Neuronal stem cell (in vitro differentiated cells): ENCODE data around the gene TPCN2.
A peak's percentile ranks its signal among the peaks of the same experiment; 100 is the strongest.

ENCODE experiments used
- DNase-seq: peaks from one replicate; pipeline ENCODE4 v3.0.0-alpha.2; 2013; ENCODE audit warnings: low spot score
- H2AFZ ChIP-seq: one replicate; pipeline ENCODE4 v1.6.1; 2013; ENCODE audit warnings: mild to moderate bottlenecking, low read length, inconsistent platforms
- H2AK5ac ChIP-seq: 2 replicates; pipeline ENCODE4 v1.6.1; 2013; ENCODE audit warnings: low read depth, mild to moderate bottlenecking, inconsistent platforms, low read length, moderate library complexity, mixed read lengths
- H2BK120ac ChIP-seq: 2 replicates; pipeline ENCODE4 v1.6.1; 2013; ENCODE audit warnings: low read depth, mild to moderate bottlenecking, inconsistent platforms, low read length, moderate library complexity, mixed read lengths
- H2BK12ac ChIP-seq: one replicate; pipeline ENCODE4 v1.6.1; 2013; ENCODE audit warnings: low read length, inconsistent platforms
- H2BK15ac ChIP-seq: 2 replicates; pipeline ENCODE4 v1.6.1; 2013; ENCODE audit warnings: mild to moderate bottlenecking, low read length, inconsistent platforms, mixed read lengths
- H2BK5ac ChIP-seq: one replicate; pipeline ENCODE4 v1.6.1; 2013; ENCODE audit warnings: inconsistent platforms, mild to moderate bottlenecking, low read length, moderate library complexity
- H3K14ac ChIP-seq: one replicate; pipeline ENCODE4 v1.6.1; 2013; ENCODE audit warnings: low read length, inconsistent platforms
- H3K18ac ChIP-seq: 2 replicates; pipeline ENCODE4 v1.6.1; 2013; ENCODE audit warnings: low read length, inconsistent platforms
- H3K23ac ChIP-seq: 2 replicates; pipeline ENCODE4 v1.6.1; 2013; ENCODE audit warnings: low read depth, mild to moderate bottlenecking, mixed read lengths, low read length, inconsistent platforms; ENCODE audit not compliant: poor library complexity
- H3K27ac ChIP-seq: replicated peaks from 3 replicates; pipeline ENCODE4 v1.5.1; 2013; ENCODE audit warnings: low read length, inconsistent platforms
- H3K27me3 ChIP-seq, 3 experiments: 2 replicates each; pipeline ENCODE4 v1.6.1; 2013; ENCODE audit warnings: low read length in 3 of 3, mild to moderate bottlenecking in 2 of 3, inconsistent platforms in 1 of 3, low read depth in 1 of 3, mixed read lengths in 1 of 3, moderate library complexity in 1 of 3; ENCODE audit not compliant: control insufficient read depth in 3 of 3, insufficient read depth in 3 of 3
- H3K36me3 ChIP-seq, 2 donors: replicated peaks in 1 of 2; 2 replicates each; pipeline ENCODE4 v1.6.1; 2013; ENCODE audit warnings: low read length in 2 of 2; ENCODE audit not compliant: control insufficient read depth in 2 of 2, insufficient read depth in 2 of 2
- H3K4ac ChIP-seq: 2 replicates; pipeline ENCODE4 v1.6.1; 2013; ENCODE audit warnings: inconsistent platforms, mild to moderate bottlenecking, low read length, moderate library complexity
- H3K4me1 ChIP-seq, 2 donors: 1 replicate in 1 of 2; 2 replicates in 1 of 2; pipeline ENCODE4 v1.6.1; 2013; ENCODE audit warnings: low read length in 2 of 2, low read depth in 1 of 2; ENCODE audit not compliant: control insufficient read depth in 2 of 2, insufficient read depth in 1 of 2
- H3K4me2 ChIP-seq: one replicate; pipeline ENCODE4 v1.6.1; 2013; ENCODE audit warnings: mild to moderate bottlenecking, low read length, inconsistent platforms; ENCODE audit not compliant: insufficient read depth, poor library complexity, severe bottlenecking
- H3K4me3 ChIP-seq, 2 donors: 2 replicates each; pipeline ENCODE4 v1.5.1; 2013; ENCODE audit warnings: low read length in 2 of 2, mild to moderate bottlenecking in 2 of 2, inconsistent platforms in 1 of 2, moderate library complexity in 1 of 2
- H3K79me1 ChIP-seq: one replicate; pipeline ENCODE4 v1.6.1; 2013; ENCODE audit warnings: low read depth, mild to moderate bottlenecking, inconsistent platforms, low read length, moderate library complexity
- H3K9ac ChIP-seq: one replicate; pipeline ENCODE4 v1.6.1; 2013; ENCODE audit warnings: mild to moderate bottlenecking, low read depth, low read length, inconsistent platforms; ENCODE audit not compliant: poor library complexity
- H3K9me3 ChIP-seq, 2 donors: replicated peaks in 1 of 2; 2 replicates each; pipeline versions ENCODE3 to v1.6.1; 2013; ENCODE audit warnings: low read length in 2 of 2, mild to moderate bottlenecking in 2 of 2, inconsistent platforms in 1 of 2, low read depth in 1 of 2, mixed read lengths in 1 of 2, moderate library complexity in 1 of 2; ENCODE audit not compliant: control insufficient read depth in 2 of 2, insufficient read depth in 1 of 2
- H4K8ac ChIP-seq: one replicate; pipeline ENCODE4 v1.6.1; 2013; ENCODE audit warnings: low read depth, mild to moderate bottlenecking, inconsistent platforms, low read length, moderate library complexity
- H4K91ac ChIP-seq: one replicate; pipeline ENCODE4 v1.6.1; 2013; ENCODE audit warnings: low read length, low read depth, mild to moderate bottlenecking, inconsistent platforms; ENCODE audit not compliant: poor library complexity
- WGBS, 2 donors: extraction: QIAGEN DNeasy Blood & Tissue Kit; methylation state at CpG; one replicate each; pipeline ENCODE4 v1.1.7; 2013; ENCODE audit warnings: missing lambda C conversion rate in 2 of 2, mixed read lengths in 1 of 2; ENCODE audit not compliant: insufficient read length in 2 of 2, insufficient replicate concordance in 1 of 2; ENCODE audit errors: extremely low coverage in 2 of 2; 5-methylcytosine and 5-hydroxymethylcytosine counted together

TPCN2 gene

DNA sequence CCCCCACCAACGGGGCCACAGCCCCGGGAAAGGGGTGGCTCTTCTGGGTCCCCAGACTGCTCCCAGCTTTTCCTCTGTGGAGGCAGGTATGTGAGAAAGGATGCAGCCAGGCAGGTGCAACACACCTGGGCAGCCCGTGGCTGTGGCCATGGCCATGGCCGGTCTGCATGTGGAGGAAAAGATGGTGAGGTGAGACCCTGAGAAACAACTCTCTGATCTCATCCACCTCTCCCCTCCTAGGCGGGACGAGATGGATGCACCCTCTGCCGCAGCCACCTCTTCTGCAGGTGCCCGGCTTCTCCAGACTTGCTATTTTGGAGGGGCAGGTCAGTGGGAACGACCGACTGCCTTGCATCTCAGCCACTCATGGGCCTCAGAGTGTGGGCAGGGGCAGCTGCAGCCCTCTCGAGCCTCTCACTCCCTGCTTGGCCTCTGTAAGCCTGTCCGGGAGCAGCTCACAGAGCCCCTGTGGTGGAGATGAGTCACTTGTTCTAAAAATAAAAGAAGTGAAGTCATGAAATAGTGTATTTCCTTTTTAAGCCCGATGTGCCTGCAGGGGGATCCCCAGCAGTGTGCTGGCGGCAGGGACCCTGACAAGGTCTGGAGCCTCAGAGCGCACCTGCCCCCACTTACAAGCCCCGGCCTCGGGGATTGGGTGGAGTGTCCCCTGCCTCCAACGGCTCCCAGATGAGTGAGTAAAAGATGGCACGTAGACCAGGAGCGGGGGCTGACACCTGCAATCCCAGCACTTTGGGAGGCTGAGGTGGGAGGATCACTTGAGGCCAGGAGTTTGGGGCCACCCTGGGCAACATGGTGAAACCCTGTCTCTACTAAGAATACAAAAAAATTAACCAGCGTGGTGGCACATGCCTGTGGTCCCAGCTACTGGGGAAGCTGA, 117.7 kb downstream of the TPCN2 start:
- Histone ChIP-seq H3K79me1 (no peaks in the 10 kb centered on the region), H4K8ac (no peak overlapping the region), H3K36me3 (no peaks in the 10 kb centered on the region), H4K91ac (no peak overlapping the region), H2BK15ac (peak overlapping the region; percentile 1), H2BK120ac (peak overlapping the region; percentile 36), H3K23ac (peak overlapping the region; percentile 63), H3K27me3 (peaks cover 0 to 3% (median 0%) of the 10 kb centered on the region in 3 experiments), H2BK5ac (no peak overlapping the region), H3K4ac (no peak overlapping the region), H3K14ac (no peak overlapping the region), H2AK5ac (peak overlapping the region; percentile 96), H3K4me3 (no peak overlapping the region), H3K18ac (peak overlapping the region; percentile 61), H3K27ac (no peak overlapping the region), H3K9ac (no peak overlapping the region), H2BK12ac (no peak overlapping the region), H2AFZ (peak overlapping the region; percentile 19), H3K9me3 (peaks cover 4 to 8% of the 10 kb centered on the region in 2 donors), H3K4me2 (no peak overlapping the region), H3K4me1 (peaks cover 0 to 4% of the 10 kb centered on the region in 2 donors)
- no peak for DNase-seq
- WGBS, 2 donors, result no CpG with 5 or more reads among the region's 21 CpGs

DNA sequence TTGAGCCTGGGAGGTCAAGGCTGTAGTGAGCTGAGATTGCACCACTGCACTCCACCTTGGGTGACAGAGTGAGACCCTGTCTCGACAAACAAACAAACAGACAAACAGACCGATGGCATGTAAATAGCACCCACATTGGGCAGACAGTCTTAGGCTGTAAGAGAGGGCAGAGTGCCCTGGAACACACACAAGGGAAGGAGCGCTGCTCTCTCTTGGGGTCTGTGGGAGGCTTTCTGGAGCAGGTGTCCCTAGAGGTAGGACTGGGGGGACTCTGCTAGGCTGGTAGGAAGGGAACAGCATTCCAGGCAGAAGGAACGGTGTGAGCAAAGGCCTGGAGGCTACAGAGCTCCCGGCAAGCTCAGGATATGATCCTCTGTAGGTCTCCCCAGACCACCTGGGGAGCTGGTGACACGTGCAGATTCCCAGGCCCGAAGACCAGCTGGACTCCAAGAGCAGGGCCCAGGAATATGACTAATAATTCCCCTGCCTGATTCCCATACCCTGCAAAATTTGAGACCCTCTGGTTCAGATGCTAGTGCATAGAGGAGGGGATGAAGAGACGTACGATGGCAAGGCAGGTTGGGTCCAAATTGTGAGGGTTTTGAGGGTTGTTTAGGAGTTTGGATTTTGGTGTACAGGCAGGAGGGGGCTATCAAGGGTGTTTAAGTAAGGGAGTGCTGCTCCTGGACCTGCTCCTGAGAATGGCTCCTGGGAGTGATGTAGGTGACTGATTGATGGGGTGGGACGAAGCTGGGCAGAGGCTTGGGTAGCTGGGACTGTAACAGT, 118.6 kb downstream of the TPCN2 start:
- Histone ChIP-seq H4K91ac (no peak overlapping the region), H4K8ac (no peak overlapping the region), H3K9me3 (peaks cover 4 to 8% of the 10 kb centered on the region in 2 donors), H3K18ac (no peak overlapping the region), H2BK12ac (no peak overlapping the region), H3K36me3 (no peaks in the 10 kb centered on the region), H3K79me1 (no peaks in the 10 kb centered on the region), H2BK5ac (no peak overlapping the region), H3K27ac (no peak overlapping the region), H3K23ac (no peak overlapping the region), H3K4me2 (no peak overlapping the region), H2AK5ac (no peak overlapping the region), H3K9ac (no peak overlapping the region), H2BK15ac (no peak overlapping the region), H3K4ac (no peak overlapping the region), H3K4me1 (peaks cover 0 to 4% of the 10 kb centered on the region in 2 donors), H3K27me3 (peaks cover 0 to 3% (median 0%) of the 10 kb centered on the region in 3 experiments), H2BK120ac (no peak overlapping the region), H2AFZ (no peak overlapping the region), H3K4me3 (no peak overlapping the region), H3K14ac (no peak overlapping the region)
- WGBS, 2 donors, result 100% methylated on average over 2 of the region's 10 CpGs; no CpG with 5 or more reads in 1 of the 2 donors
- no peak for DNase-seq

DNA sequence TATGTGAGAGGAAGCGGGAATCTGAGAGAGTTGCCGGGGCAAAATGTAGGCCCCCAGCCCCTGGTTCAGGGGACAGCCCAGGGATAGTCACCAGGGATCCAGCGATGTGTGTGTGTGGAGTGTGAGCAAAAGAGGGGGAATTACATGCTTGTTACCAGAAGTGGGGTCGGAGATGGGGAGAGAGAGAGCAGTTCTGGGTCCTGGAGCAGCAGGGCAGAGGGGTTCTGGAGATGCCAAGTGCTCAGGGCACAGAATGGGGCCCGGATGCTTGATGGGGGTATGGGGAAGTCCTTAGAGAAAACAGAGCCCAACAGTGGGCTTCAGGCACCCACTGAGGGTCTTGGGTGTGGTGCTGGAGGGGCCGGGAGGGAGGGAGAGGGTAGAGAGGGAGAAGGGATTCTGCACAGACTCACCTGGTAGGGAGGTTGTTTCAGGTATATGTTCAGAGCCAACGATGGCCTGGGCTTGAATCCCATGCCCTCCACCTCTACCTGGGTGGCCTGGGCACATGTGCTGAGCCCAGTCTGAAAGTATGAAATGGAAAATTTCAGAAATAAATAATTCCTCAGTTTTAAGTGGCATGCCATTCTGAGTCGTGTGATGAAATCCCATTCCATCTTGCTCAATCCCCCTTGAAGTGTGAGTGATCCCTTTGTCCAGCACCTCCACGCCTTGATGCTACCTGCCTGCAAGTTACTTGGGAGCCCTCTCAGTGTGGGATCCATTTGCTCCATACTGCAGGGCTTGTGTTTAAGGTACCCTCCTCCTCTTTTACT, 119.4 kb downstream of the TPCN2 start:
- no CpG with 5 or more reads among the region's 9 CpGs for WGBS, 2 donors
- Histone ChIP-seq H2BK5ac (no peak overlapping the region), H3K27me3 (peaks cover 0 to 3% (median 0%) of the 10 kb centered on the region in 3 experiments), H2BK120ac (no peak overlapping the region), H3K9me3 (peaks cover 4 to 8% of the 10 kb centered on the region in 2 donors), H4K91ac (no peak overlapping the region), H2AK5ac (no peak overlapping the region), H3K27ac (no peak overlapping the region), H3K14ac (no peak overlapping the region), H3K9ac (no peak overlapping the region), H3K4me2 (no peak overlapping the region), H4K8ac (no peak overlapping the region), H3K4me3 (no peak overlapping the region), H3K18ac (no peak overlapping the region), H3K79me1 (no peaks in the 10 kb centered on the region), H3K23ac (no peak overlapping the region), H3K36me3 (no peaks in the 10 kb centered on the region), H2BK12ac (no peak overlapping the region), H3K4ac (no peak overlapping the region), H2AFZ (no peak overlapping the region), H3K4me1 (peaks cover 0 to 4% of the 10 kb centered on the region in 2 donors), H2BK15ac (no peak overlapping the region)
- DNase-seq, result no peak
